Breast epithelium (tissue), 4 donors: ENCODE measurements around the gene PRSS38. TPM values are rescaled to one million over a fixed set of nuclear protein-coding genes. Genes with fewer than 3 reads are reported as not detected.

ENCODE experiments used
- DNase-seq, 2 donors: peaks; one replicate each; pipeline ENCODE4 v3.0.0-alpha.2; 2019; ENCODE audit warnings: low spot score in 2 of 2
- H3K27ac ChIP-seq, 2 donors: fragments of 200-600 bp; sonication (generic) in 1 of 2; one replicate each; pipeline ENCODE4 v1.5.1; 2016 to 2019; ENCODE audit warnings: mild to moderate bottlenecking in 1 of 2
- H3K27me3 ChIP-seq, 2 donors: fragments of 200-600 bp; sonication (generic) in 1 of 2; one replicate each; pipeline versions ENCODE4 v1.5.1 to v1.6.0; 2017 to 2019; ENCODE audit warnings: control low read depth in 1 of 2, mild to moderate bottlenecking in 1 of 2
- H3K36me3 ChIP-seq: fragments of 200-600 bp; one replicate; pipeline ENCODE4 v1.5.1; 2019
- H3K4me1 ChIP-seq, 2 donors: fragments of 200-600 bp; sonication (generic); one replicate each; pipeline ENCODE4 v1.5.1; 2016 to 2019; ENCODE audit warnings: control low read depth in 1 of 2
- H3K4me3 ChIP-seq, 3 donors: fragments of 200-600 bp; sonication (generic); 1 replicate in 2 of 3; 2 replicates in 1 of 3; pipeline ENCODE4 v1.5.1; 2016 to 2019; ENCODE audit warnings: mild to moderate bottlenecking in 3 of 3, moderate library complexity in 2 of 3
- H3K9me3 ChIP-seq, 2 donors: fragments of 200-600 bp; sonication (generic) in 1 of 2; one replicate each; pipeline ENCODE4 v1.5.1; 2016 to 2019; ENCODE audit warnings: control low read depth in 1 of 2
- POLR2A ChIP-seq: fragments of 450-650 bp; IDR thresholded peaks from one replicate; pipeline ENCODE4 v1.6.1; 2016; ENCODE audit warnings: antibody characterized with exemption, mild to moderate bottlenecking, moderate library complexity
- POLR2AphosphoS5 ChIP-seq, 3 donors: sonication (generic); formaldehyde crosslinking; IDR thresholded peaks; one replicate each; pipeline ENCODE4 v1.6.1; 2017; ENCODE audit warnings: antibody characterized with exemption in 3 of 3
- intact Hi-C: fragments of 100-400 bp; cut with DNase I; formaldehyde crosslinking; loops from one replicate; pipeline ENCODE4 v1.15.1; 2023; ENCODE audit warnings: low total_unique reads
- total RNA-seq, 3 donors: library from RNA; depleted of rRNA; stranded (reverse); fragments of >200 nt; gene quantifications; one replicate each; pipeline ENCODE4 v1.1.0, GENCODE V29; 2016
- TF ChIP-seq, protein P1 (sequence below), 3 donors: fragments of 450-650 bp; IDR thresholded peaks; one replicate each; pipeline ENCODE4 v1.5.1; 2016 to 2017; ENCODE audit warnings: antibody characterized with exemption in 3 of 3, mild to moderate bottlenecking in 3 of 3, moderate library complexity in 3 of 3

The PRSS38 gene
- total RNA-seq, 3 donors from 2014 or later: not detected

DNA sequence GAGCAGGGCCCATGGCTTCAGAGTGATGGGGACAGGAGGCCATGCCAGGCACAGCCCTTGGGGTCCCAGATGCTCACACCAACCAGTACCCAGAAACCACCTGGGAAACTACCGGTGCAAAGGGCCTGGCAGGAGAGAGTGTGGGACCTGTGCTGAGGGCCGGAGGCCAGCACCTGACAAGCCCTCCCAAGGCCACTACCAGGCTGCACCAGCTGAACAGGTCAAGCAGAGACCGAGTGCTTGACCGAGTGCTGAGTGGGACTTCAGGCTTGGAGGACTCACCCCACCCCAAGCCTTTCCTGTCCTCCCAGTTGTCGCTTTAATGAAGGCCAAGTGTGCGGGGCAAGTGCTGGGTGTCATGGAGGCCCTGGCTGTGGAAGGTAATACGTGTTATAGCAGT, 43.7 kb upstream of the PRSS38 start:
- Histone ChIP-seq H3K4me1 (no peaks in the 10 kb centered on the region), H3K4me3 (no peak overlapping the region), H3K36me3 (no peaks in the 10 kb centered on the region), H3K9me3 (no peaks in the 10 kb centered on the region), H3K27me3 (no peaks in the 10 kb centered on the region), H3K27ac (no peak overlapping the region)
- no peak for DNase-seq
- TF ChIP-seq POLR2AphosphoS5 (IDR thresholded peaks at IDR 0.05) (no peak), POLR2A (no peak)
- TF ChIP-seq, protein P1, sequence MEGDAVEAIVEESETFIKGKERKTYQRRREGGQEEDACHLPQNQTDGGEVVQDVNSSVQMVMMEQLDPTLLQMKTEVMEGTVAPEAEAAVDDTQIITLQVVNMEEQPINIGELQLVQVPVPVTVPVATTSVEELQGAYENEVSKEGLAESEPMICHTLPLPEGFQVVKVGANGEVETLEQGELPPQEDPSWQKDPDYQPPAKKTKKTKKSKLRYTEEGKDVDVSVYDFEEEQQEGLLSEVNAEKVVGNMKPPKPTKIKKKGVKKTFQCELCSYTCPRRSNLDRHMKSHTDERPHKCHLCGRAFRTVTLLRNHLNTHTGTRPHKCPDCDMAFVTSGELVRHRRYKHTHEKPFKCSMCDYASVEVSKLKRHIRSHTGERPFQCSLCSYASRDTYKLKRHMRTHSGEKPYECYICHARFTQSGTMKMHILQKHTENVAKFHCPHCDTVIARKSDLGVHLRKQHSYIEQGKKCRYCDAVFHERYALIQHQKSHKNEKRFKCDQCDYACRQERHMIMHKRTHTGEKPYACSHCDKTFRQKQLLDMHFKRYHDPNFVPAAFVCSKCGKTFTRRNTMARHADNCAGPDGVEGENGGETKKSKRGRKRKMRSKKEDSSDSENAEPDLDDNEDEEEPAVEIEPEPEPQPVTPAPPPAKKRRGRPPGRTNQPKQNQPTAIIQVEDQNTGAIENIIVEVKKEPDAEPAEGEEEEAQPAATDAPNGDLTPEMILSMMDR (IDR thresholded peaks at IDR 0.05): no peak
- intact Hi-C loops: no loop called here

DNA sequence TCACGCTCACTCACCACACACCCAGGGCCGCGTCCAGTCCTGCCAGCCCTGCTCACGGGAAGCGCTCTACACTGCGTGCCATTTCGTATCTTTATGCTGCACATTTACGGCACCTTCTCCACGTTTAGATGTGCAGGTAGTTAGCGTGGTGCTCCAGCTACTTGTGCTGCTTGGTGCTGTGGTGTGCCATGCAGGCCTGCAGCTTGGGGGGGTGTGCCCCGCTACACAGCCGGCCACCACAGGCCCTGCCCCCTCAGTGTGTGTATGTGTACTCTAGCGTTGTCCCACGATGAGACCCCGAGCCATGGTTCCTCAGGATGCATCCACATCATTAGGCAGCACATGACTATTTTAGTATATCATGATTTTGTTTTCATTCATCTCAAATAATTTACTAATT, 41.9 kb upstream of the PRSS38 start:
- Histone ChIP-seq H3K27me3 (no peaks in the 10 kb centered on the region), H3K36me3 (no peaks in the 10 kb centered on the region), H3K4me3 (no peak overlapping the region), H3K4me1 (no peaks in the 10 kb centered on the region), H3K9me3 (no peaks in the 10 kb centered on the region), H3K27ac (no peak overlapping the region)
- TF ChIP-seq, protein P1 (IDR thresholded peaks at IDR 0.05): no peak
- TF ChIP-seq POLR2AphosphoS5 (IDR thresholded peaks at IDR 0.05) (no peak), POLR2A (no peak)
- intact Hi-C loops: no loop called here
- no peak for DNase-seq

DNA sequence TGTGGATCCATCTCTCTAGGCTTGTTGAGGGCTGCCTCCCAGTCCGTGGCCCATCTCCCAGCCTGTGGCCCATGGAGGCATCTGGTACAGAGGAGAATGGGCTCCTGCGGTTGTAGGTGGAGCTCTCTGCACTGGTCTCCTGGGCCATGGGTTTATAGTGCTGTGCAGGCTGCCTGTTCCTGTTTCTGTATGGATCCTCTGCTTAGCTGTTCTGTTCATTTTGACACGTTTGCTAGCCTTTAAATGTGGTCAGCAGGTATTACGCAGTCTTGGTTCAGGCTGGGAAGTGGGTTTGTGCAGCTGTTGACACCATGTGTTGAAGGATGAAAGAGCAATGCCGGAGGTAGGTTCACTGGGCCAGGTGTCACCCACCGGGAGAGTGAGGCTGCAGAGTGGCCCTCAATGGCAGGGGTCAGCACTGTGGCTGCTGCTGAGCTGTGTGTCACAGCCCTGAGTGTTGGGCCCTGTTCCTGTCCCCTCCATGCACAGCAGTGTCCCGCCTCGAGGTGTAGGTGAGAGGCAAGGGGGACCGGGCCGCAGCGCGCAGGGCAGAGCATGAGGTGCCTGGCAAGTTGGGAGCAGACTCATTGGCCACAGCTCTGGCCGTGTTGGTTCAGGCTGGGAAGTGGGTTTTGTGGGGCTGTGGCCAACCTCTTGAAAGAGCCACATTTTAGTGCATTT, 41.3 kb upstream of the PRSS38 start:
- no peaks in the 10 kb centered on the region for H3K9me3 ChIP-seq
- H3K27me3 ChIP-seq: no peaks in the 10 kb centered on the region
- TF ChIP-seq, protein P1 (IDR thresholded peaks at IDR 0.05): no peak
- TF ChIP-seq POLR2AphosphoS5 (IDR thresholded peaks at IDR 0.05): no peak
- no peak for TF ChIP-seq POLR2A
- no peaks in the 10 kb centered on the region for H3K4me1 ChIP-seq
- no peak overlapping the region for H3K27ac ChIP-seq
- no peaks in the 10 kb centered on the region for H3K36me3 ChIP-seq
- no peak overlapping the region for H3K4me3 ChIP-seq
- intact Hi-C loops: no loop called here
- no peak for DNase-seq

DNA sequence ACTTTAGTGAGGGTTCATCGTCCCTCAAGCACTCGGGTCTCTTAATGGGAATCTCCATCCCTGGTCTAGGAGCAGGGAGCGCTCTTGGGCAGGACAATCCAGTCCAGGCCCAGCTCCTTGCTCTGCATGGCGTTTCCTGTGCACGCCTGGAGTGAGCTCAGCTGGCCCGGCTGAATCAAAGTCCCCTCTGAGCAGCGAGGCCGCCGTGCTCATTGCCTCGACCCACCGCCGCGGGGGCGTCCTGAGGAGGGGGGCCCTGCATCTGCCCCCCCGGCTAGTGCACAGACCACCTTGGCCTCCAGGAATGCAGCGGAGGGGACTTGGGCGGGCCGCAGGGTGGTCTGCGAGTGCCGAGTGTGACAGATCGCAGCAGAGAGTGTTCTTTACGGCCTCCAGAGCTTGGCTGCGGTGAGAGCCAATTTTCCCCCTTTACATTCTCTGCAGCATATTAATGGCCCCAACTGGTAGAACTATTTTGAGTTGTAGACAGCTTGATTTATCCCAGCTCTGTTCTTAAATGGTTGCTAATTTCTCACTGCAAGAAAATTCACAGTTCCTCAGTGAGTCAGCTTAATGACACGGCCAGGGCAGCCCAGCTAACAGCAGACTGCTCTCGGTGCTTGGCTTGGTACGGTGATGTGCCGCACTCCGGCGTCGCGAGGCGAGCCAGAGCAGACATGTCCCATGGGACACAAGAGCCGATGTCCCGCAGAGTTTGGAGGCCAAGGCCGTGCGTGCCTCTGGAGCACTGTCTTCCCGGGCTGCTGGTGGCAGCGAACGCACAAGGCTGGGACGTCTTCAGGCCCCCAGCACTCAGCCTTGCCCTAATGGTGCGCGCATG, 40.4 kb upstream of the PRSS38 start:
- Histone ChIP-seq H3K4me3 (no peak overlapping the region), H3K36me3 (no peaks in the 10 kb centered on the region), H3K4me1 (no peaks in the 10 kb centered on the region), H3K9me3 (no peaks in the 10 kb centered on the region), H3K27ac (no peak overlapping the region), H3K27me3 (no peaks in the 10 kb centered on the region)
- no peak for DNase-seq
- TF ChIP-seq POLR2AphosphoS5 (IDR thresholded peaks at IDR 0.05) (no peak), POLR2A (no peak)
- TF ChIP-seq, protein P1 (IDR thresholded peaks at IDR 0.05): no peak
- intact Hi-C loops: no loop called here

DNA sequence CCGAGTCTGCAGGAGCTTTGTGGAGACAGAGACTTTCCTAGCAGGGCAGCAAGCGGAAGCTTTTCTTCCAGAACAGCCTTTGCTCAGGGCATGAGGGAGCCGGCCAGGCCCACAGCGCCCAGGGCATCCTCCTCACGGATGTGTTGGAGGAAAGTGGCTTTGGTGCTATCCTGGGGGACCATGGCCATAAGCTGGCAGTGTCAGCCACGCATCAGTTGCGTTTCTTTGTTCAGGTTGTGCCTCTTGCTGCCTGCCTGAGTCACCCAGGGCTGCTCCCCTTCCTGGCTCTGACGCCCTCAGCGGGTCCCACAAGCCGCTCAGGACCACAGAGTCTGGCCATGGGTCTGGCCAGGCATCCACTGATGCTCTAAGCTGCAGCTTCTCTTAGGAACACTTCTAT, 39.6 kb upstream of the PRSS38 start:
- Histone ChIP-seq H3K9me3 (no peaks in the 10 kb centered on the region), H3K27me3 (no peaks in the 10 kb centered on the region), H3K27ac (no peak overlapping the region), H3K36me3 (no peaks in the 10 kb centered on the region), H3K4me3 (no peak overlapping the region), H3K4me1 (no peaks in the 10 kb centered on the region)
- DNase-seq: no peak
- TF ChIP-seq POLR2AphosphoS5 (IDR thresholded peaks at IDR 0.05): no peak
- intact Hi-C loops: no loop called here
